LoVo (cell line): Measurements from ENCODE around the gene NLRC5.
"Not testable (repeated sequence)": the region's sequence is repeated elsewhere in the genome, so short reads cannot be mapped to it uniquely, and the experiment has no call there.

Experiments used
- DNase-seq: peaks from one replicate; pipeline ENCODE4 v3.0.0-alpha.2; 2016; ENCODE audit warnings: low spot score

The NLRC5 gene

GRCh38 chr16:56984639-56985038 lies 4.7 kb upstream of the NLRC5 start:
- peak; percentile 32 for DNase-seq

- DNase-seq = peak; percentile 71
Observed at GRCh38 chr16:56985288-56985961, 3.9 kb upstream of the NLRC5 start.

- no peak for DNase-seq
Observed at GRCh38 chr16:56985962-56986360, 3.4 kb upstream of the NLRC5 start.

- no peak for DNase-seq
Observed at GRCh38 chr16:56986361-56986760, 3.0 kb upstream of the NLRC5 start.

GRCh38 chr16:56986908-56987307 lies 2.4 kb upstream of the NLRC5 start:
- DNase-seq = not testable (repeated sequence)

- DNase-seq = no peak
Observed at GRCh38 chr16:56987692-56988091, 1.7 kb upstream of the NLRC5 start.

GRCh38 chr16:56988161-56988947 lies 1.0 kb upstream of the NLRC5 start:
- no peak for DNase-seq

- DNase-seq = no peak
Observed at GRCh38 chr16:56989988-56990387, 631 bp downstream of the NLRC5 start.

GRCh38 chr16:56990407-56991286 lies 1.3 kb downstream of the NLRC5 start:
- no peak for DNase-seq

- DNase-seq = not testable (repeated sequence)
Observed at GRCh38 chr16:56992431-56992830, 3.1 kb downstream of the NLRC5 start.

GRCh38 chr16:56993204-56993603 lies 3.8 kb downstream of the NLRC5 start:
- DNase-seq = no peak

GRCh38 chr16:56994311-56994710 lies 5.0 kb downstream of the NLRC5 start:
- no peak for DNase-seq

GRCh38 chr16:56995136-56995805 lies 5.9 kb downstream of the NLRC5 start:
- no peak for DNase-seq

- no peak for DNase-seq
Observed at GRCh38 chr16:56997264-56997663, 7.9 kb downstream of the NLRC5 start.

GRCh38 chr16:56997931-56998330 lies 8.6 kb downstream of the NLRC5 start:
- no peak for DNase-seq

- DNase-seq = no peak
Observed at GRCh38 chr16:56998352-56998751, 9.0 kb downstream of the NLRC5 start.

GRCh38 chr16:56998861-56999260 lies 9.5 kb downstream of the NLRC5 start:
- DNase-seq = no peak

- DNase-seq = no peak
Observed at GRCh38 chr16:56999409-57000270, 10.3 kb downstream of the NLRC5 start.

- no peak for DNase-seq
Observed at GRCh38 chr16:57000271-57001025, 11.1 kb downstream of the NLRC5 start.

- no peak for DNase-seq
Observed at GRCh38 chr16:57001026-57001679, 11.8 kb downstream of the NLRC5 start.
